BLaER1 (cell line): ENCODE measurements around the gene WFDC2.

Experiments used
- H3K27ac ChIP-seq: shearing (Covaris generic); formaldehyde crosslinking; 2 replicates; pipeline ENCODE4 v1.8.1; 2022
- H3K27me3 ChIP-seq: shearing (Covaris generic); formaldehyde crosslinking; 2 replicates; pipeline ENCODE4 v1.8.1; 2022
- H3K36me3 ChIP-seq: shearing (Covaris generic); formaldehyde crosslinking; 2 replicates; pipeline ENCODE4 v1.8.1; 2022
- H3K4me1 ChIP-seq: shearing (Covaris generic); formaldehyde crosslinking; 2 replicates; pipeline ENCODE4 v1.8.1; 2022
- H3K4me2 ChIP-seq: shearing (Covaris generic); formaldehyde crosslinking; 2 replicates; pipeline ENCODE4 v1.8.1; 2022
- H3K4me3 ChIP-seq: shearing (Covaris generic); formaldehyde crosslinking; 2 replicates; pipeline ENCODE4 v1.8.1; 2022
- H3K9ac ChIP-seq: shearing (Covaris generic); formaldehyde crosslinking; 2 replicates; pipeline ENCODE4 v1.8.1; 2022
- H3K9me3 ChIP-seq: shearing (Covaris generic); formaldehyde crosslinking; 2 replicates; pipeline ENCODE4 v1.8.1; 2022
- H4K20me1 ChIP-seq: shearing (Covaris generic); formaldehyde crosslinking; 2 replicates; pipeline ENCODE4 v1.8.1; 2022
- Cebpa-rat ChIP-seq: shearing (Covaris generic); IDR thresholded peaks from 2 replicates; pipeline ENCODE4 v1.8.1; 2022

Gene WFDC2

DNA sequence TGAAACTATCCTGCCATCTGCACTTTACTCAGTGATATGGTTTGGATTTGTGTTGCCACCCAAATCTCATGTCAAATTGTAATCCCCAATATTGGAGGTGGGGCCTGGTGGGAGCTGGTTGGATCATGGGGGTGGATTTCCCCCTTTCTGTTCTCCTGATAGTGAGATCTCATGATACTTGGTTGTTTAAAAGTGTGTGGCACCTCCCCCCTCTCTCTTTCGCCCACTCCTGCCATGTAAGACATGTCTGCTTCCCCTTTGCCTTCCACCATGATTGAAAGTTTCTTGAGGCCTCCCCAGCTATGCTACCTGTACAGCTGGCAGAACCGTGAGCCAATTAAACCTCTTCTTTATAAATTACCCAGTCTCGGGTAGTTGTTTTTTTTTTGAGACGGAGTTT lies 35.6 kb upstream of the WFDC2 start:
- no peak for TF ChIP-seq Cebpa-rat
- Histone ChIP-seq H3K27me3 (no peaks in the 10 kb centered on the region), H3K9ac (no peak overlapping the region), H3K4me3 (no peak overlapping the region), H3K27ac (no peak overlapping the region), H3K36me3 (no peaks in the 10 kb centered on the region; the same call in 1 of the 2 replicates), H4K20me1 (no peaks in the 10 kb centered on the region), H3K4me2 (no peak overlapping the region), H3K9me3 (no peaks in the 10 kb centered on the region), H3K4me1 (peaks cover 36% of the 10 kb centered on the region)

DNA sequence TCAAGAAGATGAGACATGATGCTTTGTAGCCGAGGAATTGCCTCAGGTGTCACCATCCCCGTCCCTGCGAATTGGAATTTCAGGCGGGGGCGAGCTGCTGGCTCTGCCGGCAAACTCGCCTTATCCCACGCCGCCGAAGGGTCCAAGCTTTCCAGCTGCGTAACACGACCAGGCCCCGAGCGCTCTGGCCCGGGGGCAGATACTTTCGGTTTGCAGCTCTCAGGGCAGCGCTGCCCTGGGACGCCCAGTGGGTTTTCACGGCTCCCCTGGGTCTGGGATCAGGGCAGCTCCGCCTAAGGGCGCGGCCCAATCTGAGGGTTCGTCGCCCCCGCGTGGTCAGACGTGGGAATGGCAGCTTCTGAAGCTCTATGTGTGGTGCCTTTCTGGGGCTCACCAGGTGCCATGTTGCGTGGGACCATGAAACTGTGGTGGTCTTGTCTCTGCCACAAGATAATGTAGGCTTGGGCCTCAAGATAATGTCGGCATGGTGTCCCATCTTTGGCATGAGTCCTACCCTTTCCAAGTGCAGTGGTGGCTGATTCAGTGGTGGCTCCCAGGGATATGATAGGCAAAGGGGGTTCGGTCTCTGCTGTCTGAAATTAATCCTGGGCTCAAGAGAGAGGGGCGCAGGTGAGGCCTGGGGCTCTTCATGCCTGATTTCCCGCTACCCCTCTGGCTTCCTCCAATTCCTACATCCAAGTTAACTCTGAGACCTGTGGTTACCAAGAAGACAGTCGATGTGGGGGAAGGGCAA lies 32.6 kb upstream of the WFDC2 start:
- peak overlapping the region; percentile 65; the same call in 1 of the 2 replicates for H3K27ac ChIP-seq
- H3K4me2 ChIP-seq: peak overlapping the region; percentile 94
- no peak for TF ChIP-seq Cebpa-rat
- H3K9me3 ChIP-seq: no peaks in the 10 kb centered on the region
- H3K27me3 ChIP-seq: no peaks in the 10 kb centered on the region
- peak overlapping the region; percentile 77 for H3K9ac ChIP-seq
- peaks cover 37% of the 10 kb centered on the region for H3K4me1 ChIP-seq
- peak overlapping the region; percentile 68 for H3K4me3 ChIP-seq
- no peaks in the 10 kb centered on the region for H3K36me3 ChIP-seq
- H4K20me1 ChIP-seq: no peaks in the 10 kb centered on the region

DNA sequence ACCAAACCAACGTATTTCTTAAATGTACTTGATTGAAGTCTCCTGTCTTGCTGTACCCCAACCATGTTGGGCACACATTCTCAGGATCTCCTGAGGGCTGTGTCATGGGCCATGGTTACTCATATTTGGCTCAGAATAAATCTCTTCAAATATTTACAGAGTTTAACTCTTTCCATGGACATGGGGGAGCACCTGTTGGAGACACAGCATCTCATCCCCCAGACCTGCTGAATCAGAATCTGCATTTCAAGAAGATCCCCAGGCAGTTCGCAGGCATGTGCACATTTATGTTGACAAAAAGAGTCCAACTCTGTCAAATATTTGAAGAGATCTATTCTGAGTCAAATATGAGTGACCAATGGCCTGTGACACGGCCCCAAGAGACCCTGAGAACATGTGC lies 29.1 kb upstream of the WFDC2 start:
- H3K4me1 ChIP-seq: peaks cover 22% of the 10 kb centered on the region
- no peaks in the 10 kb centered on the region for H3K9me3 ChIP-seq
- H3K36me3 ChIP-seq: no peaks in the 10 kb centered on the region
- H4K20me1 ChIP-seq: no peaks in the 10 kb centered on the region
- H3K27me3 ChIP-seq: no peaks in the 10 kb centered on the region
- no peak overlapping the region for H3K27ac ChIP-seq
- no peak overlapping the region for H3K4me3 ChIP-seq
- no peak overlapping the region for H3K9ac ChIP-seq
- peak overlapping the region; percentile 13; the same call in 1 of the 2 replicates for H3K4me2 ChIP-seq
- TF ChIP-seq Cebpa-rat: no peak

DNA sequence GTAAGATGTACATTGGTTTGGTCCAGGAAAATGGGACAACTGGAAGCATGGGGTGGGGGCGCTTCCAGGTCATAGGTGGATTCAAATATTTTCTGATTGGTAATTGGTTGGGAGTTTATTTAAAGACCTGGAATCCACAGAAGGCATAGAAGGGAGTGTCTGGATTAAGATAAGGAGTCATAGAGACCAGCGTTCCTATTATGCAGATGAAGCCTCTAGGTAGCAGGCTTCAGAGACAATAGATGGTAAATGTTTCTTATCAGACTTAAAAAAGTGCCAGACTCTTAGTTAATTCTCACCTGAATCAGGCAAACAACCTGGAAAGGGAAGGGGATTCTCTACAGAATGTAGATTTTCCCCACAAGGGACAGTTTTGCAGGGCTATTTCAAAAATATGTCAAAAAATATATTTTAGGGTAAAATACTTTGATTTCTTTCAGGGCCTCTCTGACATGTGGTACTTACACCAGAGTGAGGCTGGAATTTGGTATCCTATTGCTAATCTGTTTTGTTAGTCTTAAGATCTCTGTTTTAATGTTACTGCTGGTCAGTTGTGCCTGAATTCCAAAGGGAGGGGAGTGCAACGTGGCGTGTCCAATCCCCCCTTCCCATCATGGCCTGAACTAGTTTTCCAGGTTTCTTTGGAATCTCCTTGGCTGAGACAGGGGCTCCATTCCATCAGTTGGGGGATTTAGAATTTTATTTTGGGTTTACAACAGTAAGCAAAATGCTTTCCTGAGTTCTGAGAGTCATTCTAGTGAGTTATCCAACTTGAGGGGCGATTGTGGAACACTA lies 28.5 kb upstream of the WFDC2 start:
- no peak overlapping the region for H3K4me3 ChIP-seq
- no peaks in the 10 kb centered on the region for H3K9me3 ChIP-seq
- no peak overlapping the region for H3K9ac ChIP-seq
- no peaks in the 10 kb centered on the region for H4K20me1 ChIP-seq
- H3K36me3 ChIP-seq: no peaks in the 10 kb centered on the region
- no peaks in the 10 kb centered on the region for H3K27me3 ChIP-seq
- peak overlapping the region; percentile 13; the same call in 1 of the 2 replicates for H3K4me2 ChIP-seq
- H3K27ac ChIP-seq: no peak overlapping the region
- H3K4me1 ChIP-seq: peaks cover 21% of the 10 kb centered on the region
- TF ChIP-seq Cebpa-rat: no peak

DNA sequence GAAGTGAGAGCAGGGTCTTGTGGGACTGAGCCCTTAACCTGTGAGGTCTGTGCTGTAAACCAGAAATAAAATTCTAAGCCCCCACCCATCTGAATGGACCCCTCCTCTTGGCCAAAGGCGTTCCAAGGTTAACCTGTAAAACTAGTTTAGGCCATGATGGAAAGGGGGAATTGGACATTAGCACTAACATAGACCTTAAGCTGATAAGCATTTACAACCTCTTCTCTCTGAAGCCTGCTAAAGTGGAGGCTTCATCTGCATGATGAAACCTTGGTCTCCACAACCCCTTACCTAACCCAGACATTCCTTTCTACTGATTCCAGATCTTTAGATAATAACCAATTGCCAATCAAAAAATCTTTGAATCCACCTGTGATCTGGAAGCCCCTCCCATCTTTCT lies 27.8 kb upstream of the WFDC2 start:
- Histone ChIP-seq H3K27me3 (no peaks in the 10 kb centered on the region), H3K4me2 (no peak overlapping the region)

DNA sequence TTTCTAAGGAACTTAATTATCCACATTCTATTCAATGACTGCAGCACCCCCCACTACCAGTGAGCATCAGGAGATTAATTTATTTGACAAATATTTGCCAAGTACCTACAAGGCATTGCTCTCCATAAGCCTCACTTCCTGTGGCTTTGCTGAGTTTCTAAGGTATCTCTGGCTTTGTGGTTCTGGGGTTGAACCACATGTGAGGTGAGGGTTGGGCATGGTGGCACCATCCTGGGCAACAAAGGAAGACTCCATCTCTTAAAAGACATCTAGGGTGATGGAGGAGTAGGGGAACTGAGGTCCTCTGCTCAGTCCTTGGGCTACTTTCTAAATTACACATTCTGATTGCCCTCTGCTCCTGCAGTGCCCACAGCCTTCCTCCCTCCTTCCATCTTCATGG lies 25.5 kb upstream of the WFDC2 start:
- TF ChIP-seq Cebpa-rat: no peak
- H3K4me1 ChIP-seq: peaks cover 14% of the 10 kb centered on the region
- no peak overlapping the region for H3K4me3 ChIP-seq
- no peak overlapping the region for H3K9ac ChIP-seq
- peak overlapping the region; percentile 28 for H3K4me2 ChIP-seq
- H4K20me1 ChIP-seq: no peaks in the 10 kb centered on the region
- no peaks in the 10 kb centered on the region for H3K9me3 ChIP-seq
- H3K27me3 ChIP-seq: no peaks in the 10 kb centered on the region
- no peaks in the 10 kb centered on the region for H3K36me3 ChIP-seq
- H3K27ac ChIP-seq: no peak overlapping the region

More for the DNA sequence above, 27.8 kb upstream of the WFDC2 start:
- Histone ChIP-seq H3K9me3 (no peaks in the 10 kb centered on the region), H4K20me1 (no peaks in the 10 kb centered on the region), H3K4me1 (peaks cover 14% of the 10 kb centered on the region), H3K36me3 (no peaks in the 10 kb centered on the region), H3K27ac (no peak overlapping the region), H3K4me3 (no peak overlapping the region), H3K9ac (no peak overlapping the region)
- TF ChIP-seq Cebpa-rat: no peak

DNA sequence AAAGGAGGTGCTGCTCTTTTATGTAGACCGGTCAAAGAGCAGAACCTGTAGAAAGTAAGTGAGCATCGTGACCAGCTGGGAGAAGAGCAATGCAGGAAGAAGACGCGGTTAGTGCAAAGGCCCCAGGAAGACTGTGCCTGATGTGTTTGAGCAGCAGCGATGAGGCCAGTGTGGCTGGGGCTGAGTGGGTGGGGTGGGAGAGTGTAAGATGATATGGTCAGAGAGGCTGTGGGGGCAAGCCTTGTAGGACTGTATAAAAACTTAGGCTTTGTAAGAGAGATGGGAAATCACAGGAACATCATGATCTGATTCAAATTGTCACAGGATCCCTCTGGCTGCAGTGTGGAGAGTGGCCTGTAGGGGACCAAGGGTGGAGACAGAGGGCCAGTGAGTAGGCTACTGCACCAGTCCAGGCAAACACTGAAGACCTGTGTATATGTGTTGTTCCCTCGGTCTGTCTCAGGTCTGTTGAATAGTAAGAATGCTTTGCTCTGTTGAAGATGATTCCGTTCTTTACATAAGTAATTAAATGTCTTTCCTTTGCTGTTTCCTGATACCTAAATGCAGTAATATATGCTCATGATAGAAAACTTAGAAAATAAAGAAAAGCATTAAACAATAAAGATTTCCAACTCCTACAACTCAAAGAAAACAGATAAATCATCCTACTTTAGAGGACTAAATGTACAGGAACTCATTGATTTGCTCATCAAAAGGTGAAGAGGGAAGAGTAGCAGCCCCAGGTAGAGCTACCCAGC lies 23.6 kb upstream of the WFDC2 start:
- no peak overlapping the region for H3K4me2 ChIP-seq
- TF ChIP-seq Cebpa-rat: no peak
- no peak overlapping the region for H3K9ac ChIP-seq
- H3K27me3 ChIP-seq: no peaks in the 10 kb centered on the region
- H4K20me1 ChIP-seq: no peaks in the 10 kb centered on the region
- H3K27ac ChIP-seq: no peak overlapping the region
- no peaks in the 10 kb centered on the region for H3K36me3 ChIP-seq
- H3K4me3 ChIP-seq: no peak overlapping the region
- H3K9me3 ChIP-seq: no peaks in the 10 kb centered on the region
- H3K4me1 ChIP-seq: peaks cover 6% of the 10 kb centered on the region

DNA sequence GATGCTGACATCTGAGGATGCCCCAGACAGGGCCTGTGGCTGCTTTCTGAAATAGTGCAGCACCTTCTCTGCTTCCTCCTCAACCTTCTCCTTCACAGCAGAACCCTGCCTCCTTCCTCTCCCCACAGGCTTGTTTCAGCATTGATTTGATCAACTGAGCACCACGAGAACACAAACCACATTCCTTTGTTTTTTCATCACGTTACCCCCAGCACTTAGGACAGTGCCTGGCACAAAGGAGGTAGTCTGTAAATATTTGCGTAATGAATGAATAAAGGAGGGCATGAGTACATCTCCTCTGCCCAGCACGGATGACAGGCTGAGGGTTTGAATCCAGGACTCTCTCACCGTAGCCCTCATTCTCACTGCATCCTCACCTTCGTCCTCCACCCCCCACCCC lies 21.3 kb upstream of the WFDC2 start:
- no peak overlapping the region for H3K4me3 ChIP-seq

DNA sequence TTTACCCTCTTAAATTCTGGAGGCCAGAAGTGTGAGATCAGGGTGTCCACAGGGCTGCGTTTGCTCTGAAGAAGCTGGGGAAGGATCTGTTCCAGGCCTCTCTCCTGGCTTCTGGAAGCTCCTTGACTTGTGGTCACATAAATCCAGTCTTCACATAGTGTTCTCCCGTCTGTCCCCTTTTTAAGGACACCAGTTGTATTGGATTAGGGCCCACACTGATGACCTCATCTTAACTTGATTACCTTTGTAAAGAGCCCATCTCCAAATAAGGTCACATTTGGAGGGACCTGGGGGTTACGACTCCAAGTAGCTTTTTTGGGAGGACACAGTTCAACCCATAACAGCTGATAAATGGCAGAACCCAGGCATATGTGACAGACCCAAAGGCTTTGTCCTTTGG lies 20.0 kb upstream of the WFDC2 start:
- H3K4me2 ChIP-seq: no peak overlapping the region
- no peak for TF ChIP-seq Cebpa-rat
- no peaks in the 10 kb centered on the region for H3K36me3 ChIP-seq
- no peaks in the 10 kb centered on the region for H3K9me3 ChIP-seq
- H3K27ac ChIP-seq: no peak overlapping the region
- no peaks in the 10 kb centered on the region for H3K4me1 ChIP-seq
- H3K4me3 ChIP-seq: no peak overlapping the region
- no peaks in the 10 kb centered on the region for H3K27me3 ChIP-seq
- no peak overlapping the region for H3K9ac ChIP-seq
- H4K20me1 ChIP-seq: no peaks in the 10 kb centered on the region

More for the DNA sequence above, 21.3 kb upstream of the WFDC2 start:
- TF ChIP-seq Cebpa-rat: no peak
- Histone ChIP-seq H3K27ac (no peak overlapping the region), H3K4me1 (peaks cover 6% of the 10 kb centered on the region), H4K20me1 (no peaks in the 10 kb centered on the region), H3K36me3 (no peaks in the 10 kb centered on the region), H3K9ac (no peak overlapping the region), H3K27me3 (no peaks in the 10 kb centered on the region), H3K4me2 (no peak overlapping the region), H3K9me3 (no peaks in the 10 kb centered on the region)
